Stimulated activated memory B cell treated with anti-CD40 and anti-IgM and Interleukin-4, amounts not matched to agents 10 μg/mL and 1 μg/mL and 100 μg/mL, for 72 hours (primary cell): ENCODE measurements around the gene SMTNL2.

Experiments used
- ATAC-seq: fragments of 150-1000 bp; cut with Tn5 transposase; 2 replicates; pipeline ENCODE4 v1.10.0; 2021
- H3K27ac Mint-ChIP-seq: one replicate; pipeline ENCODE4 v1.8.0; 2022; ENCODE audit warnings: mild to moderate bottlenecking, mixed read lengths
- H3K27me3 Mint-ChIP-seq: one replicate; pipeline ENCODE4 v1.8.0; 2022; ENCODE audit warnings: mixed read lengths
- H3K36me3 Mint-ChIP-seq: one replicate; pipeline ENCODE4 v1.8.0; 2022; ENCODE audit warnings: mixed read lengths
- H3K4me1 Mint-ChIP-seq: one replicate; pipeline ENCODE4 v1.8.0; 2022; ENCODE audit warnings: mixed read lengths
- H3K4me3 Mint-ChIP-seq: one replicate; pipeline ENCODE4 v1.8.0; 2022; ENCODE audit warnings: mild to moderate bottlenecking, moderate library complexity, mixed read lengths
- H3K9me3 Mint-ChIP-seq: one replicate; pipeline ENCODE4 v1.8.0; 2022; ENCODE audit warnings: mixed read lengths

Gene SMTNL2

DNA sequence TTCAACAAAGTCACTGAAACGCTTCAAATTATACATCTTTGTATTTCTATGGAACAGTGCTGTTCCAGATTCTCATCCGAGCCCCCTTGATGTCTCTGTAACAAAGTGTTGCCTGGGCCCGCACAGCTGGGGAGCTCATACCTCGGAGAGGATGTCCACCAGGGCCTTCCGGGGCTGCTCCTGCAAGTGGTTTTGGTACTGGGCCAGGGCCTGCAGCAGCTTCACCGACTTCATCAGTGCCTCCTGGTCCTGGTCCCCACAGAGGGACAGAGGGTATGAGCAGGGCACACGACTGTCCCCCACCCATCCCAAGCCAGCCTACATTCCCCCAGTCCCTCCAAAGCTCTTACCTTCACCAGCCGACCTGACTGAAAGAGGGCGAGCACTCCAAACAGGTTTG lies 30.7 kb upstream of the SMTNL2 start:
- no peak for ATAC-seq
- no peaks in the 10 kb centered on the region for H3K9me3 Mint-ChIP-seq
- no peaks in the 10 kb centered on the region for H3K27me3 Mint-ChIP-seq
- H3K4me1 Mint-ChIP-seq: peaks cover 37% of the 10 kb centered on the region
- peaks cover 31% of the 10 kb centered on the region for H3K36me3 Mint-ChIP-seq
- peak overlapping the region; percentile 97 for H3K4me3 Mint-ChIP-seq
- peak overlapping the region; percentile 94 for H3K27ac Mint-ChIP-seq

DNA sequence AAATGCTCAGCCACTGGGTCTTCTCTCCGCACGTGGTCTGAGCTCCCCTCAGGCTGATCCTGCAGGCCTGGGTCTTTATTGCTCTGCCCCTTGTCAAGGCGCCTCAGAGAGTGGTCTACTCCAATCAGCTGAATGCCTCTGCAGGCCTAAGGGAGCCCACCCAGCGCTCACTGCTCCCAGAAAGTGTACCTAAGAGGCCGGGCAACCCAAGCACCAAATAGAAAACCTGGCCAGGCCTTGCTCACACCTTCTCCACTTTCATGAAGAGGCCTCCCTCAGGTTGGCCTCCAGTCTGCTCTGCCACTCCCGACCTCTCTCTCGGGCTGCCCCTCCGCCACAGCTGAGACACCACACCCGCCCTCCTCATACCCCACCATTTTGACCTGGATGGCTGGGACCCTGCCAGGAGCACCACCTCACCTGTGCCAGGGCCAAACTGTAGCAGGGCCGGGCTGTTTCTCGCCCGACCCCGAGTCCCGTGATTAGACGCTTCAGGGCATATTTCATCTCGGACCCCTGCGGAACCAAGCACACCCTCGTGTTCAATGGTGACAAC lies 29.8 kb upstream of the SMTNL2 start:
- Mint-ChIP-seq H3K4me1 (peaks cover 37% of the 10 kb centered on the region), H3K9me3 (no peaks in the 10 kb centered on the region), H3K27me3 (no peaks in the 10 kb centered on the region), H3K4me3 (peak overlapping the region; percentile 97), H3K27ac (peak overlapping the region; percentile 94), H3K36me3 (peaks cover 26% of the 10 kb centered on the region)
- peak; percentile 1 for ATAC-seq

DNA sequence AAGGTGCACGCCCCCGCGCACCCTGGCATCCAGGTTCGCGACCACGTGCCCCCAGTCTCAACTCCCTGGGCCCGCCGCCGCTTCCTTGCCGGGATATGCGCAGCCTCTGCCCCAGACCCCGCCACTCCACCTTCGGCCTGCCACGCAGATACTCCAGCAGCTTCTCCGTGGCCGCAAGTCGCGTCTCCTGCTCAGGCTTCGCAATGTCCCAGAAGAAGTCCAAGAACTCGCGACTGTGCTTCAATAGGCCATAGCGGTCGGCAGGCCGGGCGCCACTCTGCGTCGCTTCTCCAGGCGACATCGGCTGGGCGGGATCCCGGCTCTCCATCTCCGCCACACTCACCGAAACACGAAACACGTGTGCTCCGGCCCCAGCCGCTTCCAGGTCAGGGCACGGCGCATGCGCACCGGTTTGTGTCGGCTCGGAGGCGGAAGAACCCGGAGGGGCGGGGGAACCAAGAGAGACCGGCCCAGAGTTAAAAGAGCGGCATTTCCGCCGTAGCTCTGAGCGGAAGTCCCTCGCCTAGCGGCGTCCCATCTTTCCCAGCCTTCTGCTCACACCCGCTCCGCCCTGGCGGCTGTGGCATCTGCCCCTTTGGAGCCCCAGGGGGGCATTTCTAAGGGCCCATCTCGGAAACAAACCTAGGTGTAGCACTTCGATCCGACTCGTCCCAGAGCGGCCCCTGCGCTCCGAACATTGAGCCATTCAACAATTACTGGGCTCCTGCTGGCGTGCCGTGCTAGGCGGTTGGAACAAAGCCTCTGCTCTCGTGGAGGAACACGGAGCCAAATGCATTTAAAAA lies 29.1 kb upstream of the SMTNL2 start, which contains the start of gene MYBBP1A:
TSS of gene MYBBP1A (minus strand) at position 388 of the 803 bp plus-strand sequence. CDS start at position 328, 60 bp downstream.
- Mint-ChIP-seq H3K27me3 (no peaks in the 10 kb centered on the region), H3K36me3 (peaks cover 20% of the 10 kb centered on the region)

DNA sequence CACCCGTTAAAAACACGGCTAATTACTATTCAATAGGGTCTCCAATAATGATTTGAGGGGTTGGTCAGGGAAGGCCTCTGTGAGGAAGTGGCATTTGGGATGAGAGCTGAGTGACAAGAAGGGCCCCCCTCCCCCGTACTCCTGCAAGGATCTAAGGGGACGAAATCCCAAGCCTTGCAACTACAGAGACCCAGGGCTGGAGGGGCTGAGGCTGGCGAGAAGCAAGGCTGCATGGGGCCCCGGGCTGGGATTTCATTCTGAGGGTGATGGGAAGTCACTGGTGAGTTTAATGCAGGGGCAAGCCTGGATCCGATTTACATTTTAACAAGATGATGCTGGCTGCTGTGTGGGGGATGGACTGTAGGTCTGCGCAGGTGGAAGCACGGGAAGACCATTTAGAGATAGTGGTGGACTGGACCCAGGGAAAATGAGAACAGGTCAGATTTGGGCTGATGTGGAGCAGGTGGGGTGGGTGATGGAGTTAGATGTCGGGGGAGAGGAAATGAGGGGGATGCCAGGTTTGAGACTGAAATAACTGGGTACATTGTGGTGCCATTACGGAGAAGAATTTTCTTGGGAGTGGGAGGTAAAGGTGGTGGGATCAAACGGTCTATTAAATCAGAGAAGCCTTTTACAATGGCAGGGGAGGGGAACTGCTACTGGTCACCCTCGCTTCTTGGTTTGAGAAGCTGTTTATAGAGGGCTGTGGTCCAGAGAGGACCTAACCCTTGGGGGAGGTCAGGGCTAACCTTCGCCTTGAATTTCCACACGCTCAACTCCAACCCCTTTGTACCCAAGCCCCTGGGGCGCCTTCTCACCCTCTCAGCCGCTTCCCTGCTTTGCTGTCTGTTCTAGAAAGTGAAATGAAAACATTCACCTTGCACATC lies 28.2 kb upstream of the SMTNL2 start:
- peaks cover 37% of the 10 kb centered on the region for H3K4me1 Mint-ChIP-seq
- peak overlapping the region; percentile 97 for H3K4me3 Mint-ChIP-seq
- no peaks in the 10 kb centered on the region for H3K9me3 Mint-ChIP-seq
- H3K27ac Mint-ChIP-seq: peak overlapping the region; percentile 94
- H3K27me3 Mint-ChIP-seq: no peaks in the 10 kb centered on the region
- no peak for ATAC-seq
- peaks cover 13% of the 10 kb centered on the region for H3K36me3 Mint-ChIP-seq

More for the DNA sequence above, 29.1 kb upstream of the SMTNL2 start, which contains the start of gene MYBBP1A:
- no peaks in the 10 kb centered on the region for H3K9me3 Mint-ChIP-seq
- H3K4me3 Mint-ChIP-seq: peak within 1 kb of the TSS; percentile 97
- H3K27ac Mint-ChIP-seq: peak within 1 kb of the TSS; percentile 94
- peaks cover 37% of the 10 kb centered on the region for H3K4me1 Mint-ChIP-seq
- ATAC-seq: peak; percentile 96

DNA sequence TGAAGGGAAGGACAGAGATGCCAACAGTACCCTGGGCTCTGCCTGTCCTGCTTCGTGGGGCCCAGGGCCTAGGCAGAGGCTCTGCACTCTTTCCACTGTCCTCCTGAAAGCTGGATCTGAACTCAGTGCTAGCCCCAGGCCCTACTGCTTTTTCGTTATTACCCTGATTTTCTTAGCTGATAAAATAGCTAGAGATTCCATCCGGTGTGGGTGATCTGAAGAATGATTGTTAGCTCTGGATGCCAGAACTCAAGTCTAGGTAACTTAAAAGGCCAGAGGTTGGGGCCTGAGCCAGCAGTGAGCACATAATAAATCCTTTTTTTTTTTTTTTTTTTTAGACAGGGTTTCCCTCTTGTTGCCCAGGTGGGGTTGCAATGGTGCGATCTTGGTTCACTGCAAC lies 27.3 kb upstream of the SMTNL2 start:
- Mint-ChIP-seq H3K4me1 (peaks cover 44% of the 10 kb centered on the region), H3K27ac (no peak overlapping the region), H3K4me3 (no peak overlapping the region), H3K9me3 (no peaks in the 10 kb centered on the region), H3K36me3 (peaks cover 4% of the 10 kb centered on the region), H3K27me3 (no peaks in the 10 kb centered on the region)
- ATAC-seq: no peak

DNA sequence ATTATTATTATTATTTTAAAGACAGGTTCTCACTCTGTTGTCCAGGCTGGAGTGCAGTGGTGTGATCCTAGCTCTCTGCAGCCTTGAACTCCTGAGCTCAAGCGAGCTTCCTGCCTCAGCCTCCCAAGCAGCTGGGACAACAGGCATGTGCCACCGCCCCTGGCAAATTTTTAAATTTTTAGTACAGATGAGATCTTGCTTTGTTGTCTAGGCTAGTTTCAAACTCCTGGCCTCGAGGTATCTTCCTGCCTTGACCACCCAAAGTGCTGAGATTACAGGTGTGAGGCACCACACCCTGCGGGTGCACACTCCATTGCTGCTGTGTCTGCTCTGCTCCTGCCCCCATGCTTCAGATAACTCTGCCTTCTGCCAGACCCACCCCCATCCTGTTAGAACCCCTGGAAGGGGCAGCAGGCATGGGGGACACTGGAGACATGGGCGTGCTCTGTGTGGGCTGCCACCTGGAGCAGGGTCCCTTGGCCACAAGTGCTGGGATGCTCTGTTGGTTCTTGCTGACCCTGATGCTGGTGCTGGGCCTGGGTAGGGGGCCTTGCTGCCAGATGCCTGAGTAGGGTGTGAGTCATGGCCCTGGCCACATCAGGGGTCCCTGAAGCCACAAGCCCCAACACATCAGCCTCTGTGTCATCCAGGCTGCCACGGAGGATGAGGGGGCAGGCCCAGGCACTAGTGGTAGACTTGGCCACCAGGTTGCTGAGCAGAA lies 26.5 kb upstream of the SMTNL2 start:
- no peak overlapping the region for H3K4me3 Mint-ChIP-seq
- peaks cover 51% of the 10 kb centered on the region for H3K4me1 Mint-ChIP-seq
- H3K27ac Mint-ChIP-seq: no peak overlapping the region
- ATAC-seq: no peak
- no peaks in the 10 kb centered on the region for H3K36me3 Mint-ChIP-seq
- no peaks in the 10 kb centered on the region for H3K9me3 Mint-ChIP-seq
- no peaks in the 10 kb centered on the region for H3K27me3 Mint-ChIP-seq

DNA sequence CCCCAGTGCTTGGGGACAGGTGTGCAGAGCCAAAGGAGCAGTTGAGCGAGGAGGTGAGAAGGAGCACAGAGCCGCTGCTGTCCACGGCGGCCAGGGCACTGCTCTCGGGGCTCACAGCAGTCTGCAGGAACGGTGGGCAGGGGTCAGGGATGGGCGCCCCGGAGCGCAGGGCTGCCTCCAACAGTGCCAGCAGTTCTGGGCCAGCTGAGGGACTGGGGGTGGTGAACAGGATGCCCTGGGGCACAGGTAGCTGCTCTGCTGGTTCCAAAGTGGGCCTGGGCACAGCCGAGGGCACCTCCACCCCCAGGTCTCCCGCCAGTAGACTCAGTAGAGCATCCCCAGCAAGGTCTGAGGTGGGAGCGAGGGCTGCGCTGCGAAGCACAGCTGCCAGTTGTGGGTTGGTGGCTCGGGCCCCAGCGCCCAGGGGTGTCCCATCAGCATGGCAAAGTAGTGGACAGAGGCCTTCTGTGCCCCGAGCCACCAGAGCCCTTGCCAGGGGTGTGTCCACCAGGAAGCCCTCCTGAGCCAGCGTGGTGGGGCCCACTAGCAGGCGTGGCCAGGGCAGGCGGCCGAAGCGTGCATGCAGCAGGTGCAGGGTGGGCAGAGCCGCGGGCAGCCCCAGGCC lies 25.9 kb upstream of the SMTNL2 start:
- no peaks in the 10 kb centered on the region for H3K36me3 Mint-ChIP-seq
- H3K9me3 Mint-ChIP-seq: no peaks in the 10 kb centered on the region
- peaks cover 58% of the 10 kb centered on the region for H3K4me1 Mint-ChIP-seq
- ATAC-seq: no peak
- no peaks in the 10 kb centered on the region for H3K27me3 Mint-ChIP-seq
- no peak overlapping the region for H3K4me3 Mint-ChIP-seq
- H3K27ac Mint-ChIP-seq: no peak overlapping the region

DNA sequence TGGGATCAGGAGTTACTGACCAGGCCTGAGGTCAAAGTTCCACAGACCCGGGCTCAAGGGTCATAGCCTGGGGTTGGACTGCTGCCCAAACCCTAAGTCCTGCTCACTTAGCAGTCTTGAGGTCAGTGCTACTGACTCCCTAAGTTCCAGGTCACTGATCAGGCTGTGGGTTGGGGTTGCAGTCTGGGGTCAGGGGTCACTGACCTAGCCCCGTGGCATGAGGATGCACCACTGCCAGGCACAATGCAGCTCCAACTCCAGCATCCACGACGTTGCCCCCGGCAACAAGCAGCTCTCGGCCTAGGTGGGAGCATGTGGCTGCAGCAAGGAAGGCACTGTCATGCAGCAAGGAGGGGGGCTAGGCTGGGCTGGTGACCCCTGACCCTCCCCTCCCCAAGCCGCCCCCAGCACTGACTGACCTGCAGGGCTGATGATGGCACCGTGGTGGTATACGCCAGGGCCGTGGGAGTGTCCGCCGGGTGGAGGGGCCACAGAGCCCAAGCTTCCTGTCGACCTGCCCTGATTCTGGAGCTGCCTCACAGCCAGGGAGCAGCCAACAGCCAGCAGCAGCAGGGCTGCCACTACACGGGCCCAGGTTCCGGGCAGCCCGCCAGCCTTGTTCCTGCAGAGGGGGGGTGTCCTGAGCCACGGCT lies 25.1 kb upstream of the SMTNL2 start:
- peaks cover 54% of the 10 kb centered on the region for H3K4me1 Mint-ChIP-seq
- no peak for ATAC-seq
- H3K9me3 Mint-ChIP-seq: no peaks in the 10 kb centered on the region

DNA sequence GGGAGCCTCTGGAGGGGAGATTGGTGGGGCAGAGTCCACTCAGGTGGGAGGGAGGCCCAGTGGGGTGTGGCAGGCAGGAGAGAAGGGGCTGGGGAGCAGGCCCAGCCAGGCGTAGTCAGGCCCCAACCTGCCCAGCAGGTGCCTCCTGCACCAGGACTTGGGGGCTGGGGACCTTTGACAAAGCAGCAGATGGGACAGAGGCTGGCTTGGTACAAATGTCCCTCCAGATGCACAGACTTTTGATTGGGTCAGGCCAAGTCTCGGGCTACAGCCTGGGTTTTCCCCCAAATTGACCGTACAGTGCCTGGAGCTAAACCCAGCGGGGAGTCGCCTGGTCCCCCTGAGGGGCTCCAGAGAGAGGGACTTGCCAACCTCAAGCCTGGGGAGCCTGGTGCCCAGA lies 24.4 kb upstream of the SMTNL2 start:
- no peaks in the 10 kb centered on the region for H3K36me3 Mint-ChIP-seq
- no peak overlapping the region for H3K4me3 Mint-ChIP-seq
- ATAC-seq: no peak
- no peaks in the 10 kb centered on the region for H3K27me3 Mint-ChIP-seq
- H3K4me1 Mint-ChIP-seq: peaks cover 47% of the 10 kb centered on the region
- H3K9me3 Mint-ChIP-seq: no peaks in the 10 kb centered on the region
- H3K27ac Mint-ChIP-seq: no peak overlapping the region

More for the DNA sequence above, 25.1 kb upstream of the SMTNL2 start:
- no peak overlapping the region for H3K4me3 Mint-ChIP-seq
- H3K27ac Mint-ChIP-seq: no peak overlapping the region
- H3K27me3 Mint-ChIP-seq: no peaks in the 10 kb centered on the region
- H3K36me3 Mint-ChIP-seq: no peaks in the 10 kb centered on the region

DNA sequence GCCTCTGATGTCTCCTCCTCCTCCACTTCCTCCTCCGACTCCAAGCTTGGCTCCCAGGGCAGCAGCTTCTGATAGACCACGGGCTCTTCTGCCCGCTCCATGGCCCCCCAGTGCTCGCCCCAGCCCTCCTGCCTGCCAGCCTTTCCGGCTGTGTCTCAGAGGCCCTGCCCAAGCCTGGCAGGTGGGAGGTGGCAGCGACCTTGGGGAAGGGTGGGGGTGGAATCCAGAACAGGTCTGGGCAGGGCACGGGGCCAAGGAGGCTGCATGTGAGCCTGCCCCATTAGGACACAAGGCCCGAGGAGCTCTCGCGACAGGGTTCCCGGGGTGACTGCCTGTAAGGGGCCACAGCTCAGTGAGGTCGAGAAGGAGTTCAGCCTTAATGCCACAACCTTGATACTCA lies 23.9 kb upstream of the SMTNL2 start, which contains the start of gene GGT6:
TSS of gene GGT6 (minus strand) at position 157 of the 400 bp plus-strand sequence. CDS start at position 101, 56 bp downstream.
- Mint-ChIP-seq H3K27ac (no peak within 1 kb of the TSS), H3K4me1 (peaks cover 46% of the 10 kb centered on the region)

DNA sequence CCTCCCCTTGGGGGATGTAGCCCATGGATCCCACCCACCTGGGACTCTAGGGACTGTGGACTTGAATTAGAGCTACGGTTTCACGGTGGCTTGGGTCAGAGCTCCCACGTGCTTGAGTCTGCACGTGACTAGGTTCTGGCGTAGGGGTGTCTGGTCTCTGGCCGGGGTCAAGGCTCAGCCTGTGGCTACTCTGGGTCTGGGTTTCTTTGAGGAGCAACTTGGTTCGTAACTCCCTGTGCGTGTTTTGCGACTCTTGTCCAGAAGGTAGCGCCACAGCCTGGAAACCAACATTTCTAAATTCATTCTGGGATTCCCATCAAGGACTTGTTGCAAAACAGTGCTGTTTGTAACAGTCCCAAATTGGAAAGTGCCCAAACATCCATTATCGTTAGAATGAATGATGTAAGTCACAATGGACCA lies 23.5 kb upstream of the SMTNL2 start:
- Mint-ChIP-seq H3K27me3 (no peaks in the 10 kb centered on the region), H3K36me3 (no peaks in the 10 kb centered on the region), H3K27ac (no peak overlapping the region), H3K4me1 (peaks cover 46% of the 10 kb centered on the region), H3K9me3 (no peaks in the 10 kb centered on the region), H3K4me3 (no peak overlapping the region)
- no peak for ATAC-seq

More for the DNA sequence above, 23.9 kb upstream of the SMTNL2 start, which contains the start of gene GGT6:
- Mint-ChIP-seq H3K9me3 (no peaks in the 10 kb centered on the region), H3K4me3 (no peak within 1 kb of the TSS), H3K36me3 (no peaks in the 10 kb centered on the region), H3K27me3 (no peaks in the 10 kb centered on the region)
- no peak for ATAC-seq

DNA sequence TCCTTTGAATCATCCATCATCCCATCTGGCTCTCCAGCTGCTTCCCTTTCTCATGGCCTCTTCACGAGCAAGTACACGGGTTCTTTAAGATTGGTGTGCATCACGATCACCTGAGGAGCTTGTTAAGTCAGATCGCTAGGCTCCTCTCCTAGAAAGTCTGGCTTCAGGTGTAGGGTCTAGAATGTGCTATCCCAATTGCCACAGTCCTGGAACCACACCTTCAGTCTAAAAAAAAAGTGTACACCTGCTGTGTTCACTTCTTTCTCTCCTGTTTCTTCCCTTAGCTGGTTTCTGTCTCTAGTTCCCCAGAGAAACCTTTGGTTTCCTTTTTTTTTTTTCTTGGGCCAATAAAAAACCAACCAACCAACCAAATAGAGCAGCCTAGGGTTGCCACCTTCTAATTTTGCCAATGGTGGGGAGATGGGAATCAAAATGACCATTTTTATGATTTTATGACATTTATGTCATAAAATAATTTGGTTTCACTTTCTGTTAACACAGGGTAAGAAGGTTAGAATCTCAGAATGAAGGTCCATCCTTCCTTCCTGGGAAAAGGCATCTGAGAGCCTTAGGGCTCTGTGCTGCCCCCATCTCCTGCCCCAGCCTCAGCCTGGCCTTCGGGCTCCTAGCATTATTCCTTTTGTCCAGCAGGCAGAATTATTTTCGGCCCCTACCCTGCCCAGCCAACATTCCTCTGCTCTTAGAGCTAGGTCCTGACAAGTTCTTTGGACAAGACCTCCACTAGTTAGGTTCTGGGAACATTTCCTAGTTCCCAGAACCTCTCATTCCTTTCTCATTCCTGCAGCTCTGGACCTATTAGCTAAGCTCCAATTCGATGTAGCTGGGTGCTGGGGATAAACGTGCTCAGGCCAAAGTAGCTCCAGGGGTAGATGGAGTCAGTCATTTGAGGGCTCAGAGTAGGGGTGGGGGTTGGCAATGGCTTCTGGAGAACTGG lies 22.0 kb upstream of the SMTNL2 start:
- Mint-ChIP-seq H3K36me3 (no peaks in the 10 kb centered on the region), H3K27me3 (no peaks in the 10 kb centered on the region), H3K4me1 (peaks cover 44% of the 10 kb centered on the region), H3K4me3 (no peak overlapping the region), H3K9me3 (no peaks in the 10 kb centered on the region), H3K27ac (peak overlapping the region; percentile 40)
- peak; percentile 14 for ATAC-seq
